Thyroid gland (tissue), 4 donors: ENCODE data around the gene RAB3GAP1. TPM values are rescaled to one million over a fixed set of nuclear protein-coding genes. Genes with fewer than 3 reads are reported as not detected.

Experiments
- DNase-seq, 2 donors: peaks; one replicate each; pipeline ENCODE4 v3.0.0-alpha.2; 2019
- H3K27ac ChIP-seq, 3 donors: fragments of 200-600 bp; sonication (generic); 1 replicate in 2 of 3; 2 replicates in 1 of 3; pipeline ENCODE4 v1.5.1; 2016 to 2019; ENCODE audit warnings: mild to moderate bottlenecking in 1 of 3, moderate library complexity in 1 of 3
- H3K27me3 ChIP-seq: fragments of 200-600 bp; sonication (generic); one replicate; pipeline ENCODE4 v1.5.1; 2019
- H3K36me3 ChIP-seq, 2 donors: fragments of 200-600 bp; sonication (generic); one replicate each; pipeline ENCODE4 v1.5.1; 2016 to 2019
- H3K4me1 ChIP-seq, 2 donors: fragments of 200-600 bp; sonication (generic); one replicate each; pipeline ENCODE4 v1.5.1; 2017 to 2019
- H3K4me3 ChIP-seq, 3 donors: fragments of 200-600 bp; sonication (generic); replicated peaks in 1 of 3; 1 replicate in 2 of 3; 2 replicates in 1 of 3; pipeline ENCODE4 v1.5.1; 2016; ENCODE audit warnings: mild to moderate bottlenecking in 1 of 3
- H3K9me3 ChIP-seq: fragments of 200-600 bp; sonication (generic); one replicate; pipeline ENCODE4 v1.5.1; 2017
- POLR2A ChIP-seq, 2 donors: fragments of 450-650 bp; IDR thresholded peaks; one replicate each; pipeline ENCODE4 v1.6.1; 2017; ENCODE audit warnings: antibody characterized with exemption in 2 of 2, mild to moderate bottlenecking in 2 of 2, moderate library complexity in 1 of 2
- WGBS, 2 donors: methylation state at CpG; one replicate each; pipeline ENCODE4 v1.1.5; 2017; 5-methylcytosine and 5-hydroxymethylcytosine counted together
- intact Hi-C: fragments of 100-400 bp; cut with DNase I; formaldehyde crosslinking; loops from one replicate; pipeline ENCODE4 v1.15.1; 2023
- total RNA-seq, 4 donors: library from RNA; depleted of rRNA; stranded (reverse); fragments of >200 nt; gene quantifications; one replicate each; pipeline ENCODE4 v1.2.3, GENCODE V29; 2016
- TF ChIP-seq, protein P1 (sequence below), 6 experiments: fragments of 200-600 bp in 3 of 6; fragments of 450-650 bp in 3 of 6; sonication (generic) in 3 of 6; IDR thresholded peaks; one replicate each; pipeline ENCODE4 v1.5.1; 2016 to 2019; ENCODE audit warnings: antibody characterized with exemption in 6 of 6, mild to moderate bottlenecking in 2 of 6, inconsistent platforms in 1 of 6, moderate library complexity in 1 of 6

The RAB3GAP1 gene
- total RNA-seq, result 10 to 100 TPM; 53.0 to 74.5 (median 54.3) TPM

GRCh38 chr2:135052042-135052876, at the start of gene RAB3GAP1:
RAB3GAP1 (plus strand) TSS chr2:135052292; CDS start chr2:135052308, 16 bp downstream.
- intact Hi-C loops, result no loop called here
- TF ChIP-seq, protein P1, sequence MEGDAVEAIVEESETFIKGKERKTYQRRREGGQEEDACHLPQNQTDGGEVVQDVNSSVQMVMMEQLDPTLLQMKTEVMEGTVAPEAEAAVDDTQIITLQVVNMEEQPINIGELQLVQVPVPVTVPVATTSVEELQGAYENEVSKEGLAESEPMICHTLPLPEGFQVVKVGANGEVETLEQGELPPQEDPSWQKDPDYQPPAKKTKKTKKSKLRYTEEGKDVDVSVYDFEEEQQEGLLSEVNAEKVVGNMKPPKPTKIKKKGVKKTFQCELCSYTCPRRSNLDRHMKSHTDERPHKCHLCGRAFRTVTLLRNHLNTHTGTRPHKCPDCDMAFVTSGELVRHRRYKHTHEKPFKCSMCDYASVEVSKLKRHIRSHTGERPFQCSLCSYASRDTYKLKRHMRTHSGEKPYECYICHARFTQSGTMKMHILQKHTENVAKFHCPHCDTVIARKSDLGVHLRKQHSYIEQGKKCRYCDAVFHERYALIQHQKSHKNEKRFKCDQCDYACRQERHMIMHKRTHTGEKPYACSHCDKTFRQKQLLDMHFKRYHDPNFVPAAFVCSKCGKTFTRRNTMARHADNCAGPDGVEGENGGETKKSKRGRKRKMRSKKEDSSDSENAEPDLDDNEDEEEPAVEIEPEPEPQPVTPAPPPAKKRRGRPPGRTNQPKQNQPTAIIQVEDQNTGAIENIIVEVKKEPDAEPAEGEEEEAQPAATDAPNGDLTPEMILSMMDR (IDR thresholded peaks at IDR 0.05), result peak in 1 of 6 experiments; percentile 1
- TF ChIP-seq POLR2A (IDR thresholded peaks at IDR 0.05), result peak in 1 of 2 donors; percentile 51
- H3K4me1 ChIP-seq, result peaks cover 5 to 26% of the 10 kb centered on the region in 2 donors
- DNase-seq, result peak; percentile 76
- 0 to 1% methylated on average over 41 to 45 of the region's 45 CpGs for WGBS, 2 donors
- peak within 1 kb of the TSS; percentile 86 to 98 (median 96) for H3K27ac ChIP-seq
- no peaks in the 10 kb centered on the region for H3K36me3 ChIP-seq
- H3K4me3 ChIP-seq, result peak within 1 kb of the TSS; percentile 61 to 91 (median 78)
- no peaks in the 10 kb centered on the region for H3K27me3 ChIP-seq
- no peaks in the 10 kb centered on the region for H3K9me3 ChIP-seq

GRCh38 chr2:135002836-135003235, 49.3 kb upstream of the RAB3GAP1 start:
- no peak for DNase-seq
- intact Hi-C loops, result no loop called here
- H3K9me3 ChIP-seq, result no peaks in the 10 kb centered on the region
- peaks cover 0 to 4% of the 10 kb centered on the region in 2 donors for H3K4me1 ChIP-seq
- no peak overlapping the region for H3K4me3 ChIP-seq
- TF ChIP-seq POLR2A (IDR thresholded peaks at IDR 0.05), result no peak
- TF ChIP-seq, protein P1 (IDR thresholded peaks at IDR 0.05), result no peak
- WGBS, 2 donors, result 82 to 89% methylated on average over 4 of the region's 4 CpGs
- H3K27ac ChIP-seq, result no peak overlapping the region
- no peaks in the 10 kb centered on the region for H3K27me3 ChIP-seq
- no peaks in the 10 kb centered on the region for H3K36me3 ChIP-seq

DNA sequence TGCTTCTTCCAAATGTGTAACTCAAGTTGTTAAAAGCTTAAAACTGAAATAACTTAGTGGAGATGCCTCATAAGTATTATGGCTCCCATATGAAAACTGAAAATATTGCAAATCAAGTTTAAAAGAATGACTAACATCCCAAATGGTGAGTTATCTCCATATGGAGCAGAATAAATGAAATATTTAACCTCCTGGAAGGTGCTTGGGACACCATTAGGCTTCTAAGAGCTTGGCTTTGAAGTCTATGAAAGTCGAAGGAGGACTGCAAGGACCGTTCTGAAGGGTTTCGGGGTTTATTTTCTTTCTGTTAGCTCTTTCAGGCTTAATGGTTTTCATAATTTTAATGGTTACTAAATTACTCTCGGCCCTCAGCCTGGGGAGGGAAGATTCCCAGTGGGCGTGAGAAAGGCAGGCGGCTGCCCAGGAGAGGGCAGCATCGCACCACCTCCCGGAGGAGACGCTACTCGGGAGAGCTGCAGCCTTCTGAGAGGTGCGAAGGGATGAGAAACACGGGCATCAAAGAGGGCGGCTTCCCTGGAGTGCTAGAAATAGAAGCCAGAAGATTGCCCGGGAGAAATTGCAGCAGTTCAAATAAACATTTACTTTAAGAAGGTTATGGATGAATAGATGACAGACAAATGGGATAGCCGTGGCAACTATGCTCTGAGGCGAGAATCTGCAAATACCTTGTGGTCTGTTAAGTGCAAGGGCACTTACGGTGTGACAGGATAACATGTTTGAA, 47.9 kb upstream of the RAB3GAP1 start:
- TF ChIP-seq, protein P1 (IDR thresholded peaks at IDR 0.05), result peak; percentile 53 to 91 (median 80)
- TF ChIP-seq POLR2A (IDR thresholded peaks at IDR 0.05), result no peak
- WGBS, 2 donors, result 9 to 11% methylated on average over 17 of the region's 17 CpGs
- intact Hi-C loops, result no loop called here
- peak; percentile 65 to 77 for DNase-seq
- Histone ChIP-seq H3K4me1 (peaks cover 0 to 4% of the 10 kb centered on the region in 2 donors), H3K9me3 (no peaks in the 10 kb centered on the region), H3K36me3 (no peaks in the 10 kb centered on the region), H3K27me3 (no peaks in the 10 kb centered on the region), H3K27ac (no peak overlapping the region), H3K4me3 (no peak overlapping the region)

GRCh38 chr2:135005753-135006152, 46.3 kb upstream of the RAB3GAP1 start:
- H3K4me1 ChIP-seq, result peaks cover 0 to 4% of the 10 kb centered on the region in 2 donors
- no peaks in the 10 kb centered on the region for H3K36me3 ChIP-seq
- intact Hi-C loops, result no loop called here
- H3K27ac ChIP-seq, result no peak overlapping the region
- H3K4me3 ChIP-seq, result no peak overlapping the region
- H3K27me3 ChIP-seq, result no peaks in the 10 kb centered on the region
- WGBS, 2 donors, result 59% methylated on average over 3 of the region's 3 CpGs
- H3K9me3 ChIP-seq, result no peaks in the 10 kb centered on the region
- no peak for TF ChIP-seq POLR2A (IDR thresholded peaks at IDR 0.05)
- DNase-seq, result no peak

DNA sequence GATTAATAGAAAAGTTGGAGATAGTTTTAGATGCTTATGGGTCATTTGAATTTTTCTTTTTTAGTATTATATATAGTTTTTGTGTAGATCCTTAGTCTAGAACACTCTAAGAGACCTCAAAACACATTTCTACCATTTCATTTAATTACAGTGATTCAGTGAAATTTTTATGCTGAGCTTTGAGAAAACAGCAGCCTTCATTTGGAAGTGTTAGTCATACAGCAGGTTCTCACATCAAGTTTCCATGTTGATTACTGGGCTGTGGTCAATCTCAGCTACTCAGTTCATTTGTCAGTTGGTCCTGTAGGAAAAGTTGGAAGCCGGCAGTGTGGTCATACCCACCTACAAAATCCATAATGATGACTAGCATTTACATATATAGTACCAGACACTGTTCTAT, 42.8 kb upstream of the RAB3GAP1 start:
- no peak overlapping the region for H3K27ac ChIP-seq
- WGBS, 2 donors, result 89 to 97% methylated on average over 1 of the region's 1 CpG
- intact Hi-C loops, result no loop called here

More for the DNA sequence above, 42.8 kb upstream of the RAB3GAP1 start:
- no peak for DNase-seq
- H3K4me3 ChIP-seq, result no peak overlapping the region
- H3K27me3 ChIP-seq, result no peaks in the 10 kb centered on the region
- no peaks in the 10 kb centered on the region for H3K36me3 ChIP-seq
- no peaks in the 10 kb centered on the region for H3K9me3 ChIP-seq
- peaks cover 0 to 3% of the 10 kb centered on the region in 2 donors for H3K4me1 ChIP-seq
- TF ChIP-seq, protein P1 (IDR thresholded peaks at IDR 0.05), result no peak
- TF ChIP-seq POLR2A (IDR thresholded peaks at IDR 0.05), result no peak
